ENCODE results near the gene DBX1.
A peak's percentile ranks its signal among the peaks of the same experiment; 100 is the strongest.
"Not testable (repeated sequence)": the region's sequence is repeated elsewhere in the genome, so short reads cannot be mapped to it uniquely, and the experiment has no call there.

The DBX1 gene

DNA sequence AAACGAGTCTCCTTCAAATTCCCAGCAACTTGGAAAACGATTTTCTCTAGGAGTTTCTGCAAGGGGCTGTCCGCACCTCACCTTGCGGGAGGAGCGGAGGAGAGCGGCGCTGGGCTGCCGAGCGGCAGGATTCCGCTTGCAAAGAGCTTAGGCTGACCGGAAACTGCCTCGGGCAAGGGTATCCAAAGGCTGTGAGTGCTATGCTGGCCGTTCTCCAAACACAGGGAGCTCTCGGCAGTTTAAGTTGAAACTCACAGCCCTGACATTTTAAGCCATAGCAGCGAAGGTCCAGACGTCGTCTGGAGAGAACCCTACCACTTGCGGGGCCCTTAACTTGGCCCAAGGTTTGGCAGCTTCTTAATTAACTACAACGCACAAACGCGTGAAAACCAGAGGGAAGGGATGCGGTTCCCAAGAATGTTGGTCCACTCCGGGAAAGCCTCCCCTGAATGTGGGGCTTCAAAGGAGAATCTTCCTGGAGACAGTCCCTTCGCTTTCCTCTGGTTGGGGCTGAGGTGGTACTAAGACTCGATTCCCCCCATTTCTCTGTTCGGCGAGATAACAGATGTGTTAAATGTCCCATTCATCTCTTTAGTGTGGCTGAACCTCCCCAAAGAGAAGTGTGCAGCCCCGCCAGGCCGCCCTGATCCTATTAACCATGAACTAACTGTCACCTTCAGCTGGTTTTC, 1.1 kb upstream of the DBX1 start:
- peak; percentile 67 for DNase-seq

DNA sequence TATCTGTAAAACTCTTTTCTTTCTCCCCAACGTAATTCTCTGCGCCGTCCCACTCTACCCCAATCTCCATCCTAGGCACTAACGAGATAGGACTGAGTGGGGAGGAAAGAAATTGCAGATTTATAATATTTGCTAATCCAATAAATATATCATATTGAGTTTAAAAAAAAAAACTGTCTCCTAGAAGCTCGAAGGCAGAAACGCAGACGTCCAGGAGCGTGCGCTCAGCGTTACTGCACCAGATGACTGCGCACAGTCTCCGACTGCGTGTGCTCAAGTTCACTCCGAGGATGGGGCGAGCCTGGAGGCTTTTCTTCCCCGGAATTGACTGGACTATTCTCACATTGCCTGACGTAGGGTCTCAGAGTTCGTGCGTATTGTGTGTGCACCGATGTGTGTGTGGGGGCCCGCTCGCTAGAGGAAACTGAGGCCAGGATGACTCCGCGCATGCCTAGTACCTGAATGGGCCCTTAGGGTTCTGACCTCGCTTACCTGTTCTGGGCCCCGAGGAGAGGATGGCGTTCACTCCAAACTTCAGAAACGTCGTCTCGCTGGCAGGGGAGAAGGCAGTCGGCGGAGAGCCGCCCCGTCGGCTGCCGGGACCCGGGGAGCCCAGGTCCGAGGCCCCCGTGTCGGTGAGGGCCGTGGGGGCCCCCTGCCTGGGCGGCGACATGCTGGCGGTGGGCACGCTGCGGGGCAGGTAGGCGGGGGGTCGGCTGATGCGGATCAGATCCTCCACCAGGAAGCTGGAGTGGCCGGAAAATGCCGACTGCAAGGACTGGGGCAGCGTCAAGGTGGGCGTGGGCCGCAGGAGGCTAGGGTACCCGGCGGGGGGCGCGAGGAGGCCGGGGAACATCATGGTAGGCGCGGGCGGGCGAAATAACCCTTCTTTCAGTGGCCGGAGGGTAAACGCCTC, 551 bp downstream of the DBX1 start:
- peak; percentile 43 for DNase-seq

DNA sequence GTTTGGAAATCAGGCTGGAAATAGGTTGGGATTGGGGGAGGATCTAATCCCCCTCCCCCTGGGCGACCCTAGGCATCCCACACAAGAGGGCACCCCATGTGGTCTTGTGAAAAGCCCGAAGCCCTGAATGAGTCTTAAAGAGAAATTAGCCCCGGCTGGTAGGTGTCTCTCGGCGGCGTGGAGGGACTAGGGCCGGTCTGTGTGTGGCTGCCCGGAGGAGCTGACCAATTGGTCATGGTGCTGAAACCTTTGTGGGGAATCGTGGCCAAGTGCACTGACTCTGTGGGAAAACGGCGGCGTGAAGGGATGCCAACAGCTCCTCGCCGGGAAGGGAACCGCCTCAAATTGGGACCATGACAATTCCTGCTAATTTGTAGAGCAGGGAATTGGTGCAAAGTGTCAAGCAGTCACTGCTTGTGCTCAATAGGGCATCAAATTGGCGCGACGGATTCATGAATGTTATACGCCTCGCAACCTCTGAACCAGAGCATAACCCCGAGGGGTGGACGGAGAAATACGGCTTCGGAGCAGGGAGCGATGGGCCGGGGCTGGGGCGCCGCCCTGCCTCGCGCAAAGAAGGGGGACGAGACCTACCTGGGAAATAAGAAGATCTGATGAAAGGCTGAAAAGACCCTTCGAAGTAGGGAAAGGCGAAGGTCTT, 1.5 kb downstream of the DBX1 start:
- DNase-seq, result peak; percentile 64

DNA sequence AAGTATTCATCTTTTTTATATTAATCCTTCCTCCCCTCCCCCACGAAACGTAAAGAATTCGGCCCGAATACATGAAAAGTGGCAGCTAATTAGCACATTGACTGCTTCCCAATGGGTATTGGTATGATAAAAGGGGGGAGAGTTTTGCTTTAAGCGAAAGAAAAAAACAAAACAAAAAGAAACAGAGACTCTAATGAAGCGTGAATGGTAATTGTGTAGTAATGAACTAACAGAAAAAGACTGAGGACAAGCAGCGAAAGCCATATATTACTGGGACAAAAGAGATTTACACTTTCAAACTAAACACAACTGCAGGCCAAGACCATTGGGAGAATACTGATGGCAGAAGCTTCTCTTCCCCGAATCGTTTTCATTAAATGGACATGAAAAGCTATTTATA, 2.5 kb downstream of the DBX1 start:
- DNase-seq, result no peak

- DNase-seq, result peak; percentile 72
Measured at GRCh38 chr11:20156876-20157613, 3.2 kb downstream of the DBX1 start.

DNA sequence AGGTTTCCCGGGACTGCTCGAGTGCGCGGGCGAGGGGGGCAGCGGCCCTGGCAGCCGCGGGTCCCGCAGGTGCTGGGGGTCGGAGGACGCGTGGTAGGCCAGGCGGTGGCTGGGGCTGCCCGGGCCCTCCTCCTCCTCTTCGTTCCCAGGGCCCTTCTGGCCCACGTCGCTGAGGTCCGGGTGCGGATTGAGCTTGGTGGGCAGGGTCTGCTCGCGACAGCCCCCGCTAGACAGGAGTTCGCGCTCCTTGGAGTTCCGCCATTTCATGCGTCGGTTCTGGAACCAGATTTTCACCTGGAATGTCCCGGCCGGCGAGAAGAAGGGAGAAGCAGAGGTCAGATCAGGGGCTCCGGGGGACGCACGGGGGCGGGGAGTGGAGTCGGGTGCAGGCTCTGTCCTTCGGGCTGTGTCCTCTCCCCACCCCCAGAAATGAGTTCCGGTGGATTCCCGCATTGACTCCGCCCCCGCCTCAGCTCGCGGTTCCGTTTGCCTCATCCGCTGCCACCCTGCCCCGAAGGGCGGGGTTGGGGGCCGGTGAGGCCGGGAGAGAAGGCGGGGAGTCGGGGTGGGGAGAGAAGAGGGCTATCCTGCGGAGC, 3.9 kb downstream of the DBX1 start:
- peak; percentile 78 for DNase-seq

DNA sequence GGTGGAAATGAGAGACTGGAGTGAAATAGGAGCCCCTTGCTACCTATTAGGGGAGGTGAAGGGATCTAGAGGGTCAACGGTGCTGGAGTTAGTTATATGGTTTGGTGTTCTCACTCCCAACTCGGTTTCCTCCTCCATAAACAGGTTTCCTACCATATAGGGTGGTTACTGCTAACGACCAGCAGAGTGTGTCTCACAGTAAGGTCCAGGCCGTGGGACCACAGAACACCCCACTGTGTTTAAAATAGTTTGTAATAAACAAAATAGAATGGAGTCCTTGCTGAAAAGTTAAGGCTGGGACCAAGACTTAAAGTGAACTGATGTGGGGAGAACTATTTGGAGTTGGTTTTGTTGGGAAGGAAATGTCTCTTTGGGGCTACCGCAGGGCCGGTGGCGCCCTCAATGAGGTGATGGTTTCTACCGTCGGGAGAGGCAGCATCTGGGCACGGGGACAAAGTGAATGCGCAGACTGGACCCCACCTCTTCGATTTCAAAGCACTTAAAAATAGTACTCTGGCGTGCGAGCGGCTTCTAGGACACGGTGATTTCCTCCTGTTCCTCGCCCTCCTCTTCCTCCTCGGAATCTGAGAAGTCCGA, 4.5 kb downstream of the DBX1 start:
- DNase-seq, result peak; percentile 28

- no peak for DNase-seq
Measured at GRCh38 chr11:20154381-20154780, 5.9 kb downstream of the DBX1 start.

DNA sequence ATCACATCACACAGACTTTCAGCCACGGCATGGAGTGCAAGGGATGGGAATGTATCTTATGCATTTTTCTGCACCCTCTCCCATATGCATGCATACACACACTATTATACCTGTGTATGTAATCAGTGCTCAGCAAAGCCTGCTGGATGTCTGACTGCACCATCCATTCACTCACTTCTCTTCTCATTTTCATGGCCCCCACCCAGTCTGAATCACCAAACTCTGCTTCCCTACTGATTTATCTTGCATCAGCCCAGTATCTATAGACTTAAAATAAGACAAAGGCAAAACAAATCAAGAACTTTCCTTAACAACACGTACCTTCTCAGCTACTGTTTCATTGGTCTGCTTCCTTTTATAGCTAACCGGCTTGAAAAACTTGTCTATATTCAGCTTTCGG, 21.6 kb downstream of the DBX1 start:
- no peak for DNase-seq

- no peak for DNase-seq
Measured at GRCh38 chr11:20137637-20138036, 22.6 kb downstream of the DBX1 start.

DNA sequence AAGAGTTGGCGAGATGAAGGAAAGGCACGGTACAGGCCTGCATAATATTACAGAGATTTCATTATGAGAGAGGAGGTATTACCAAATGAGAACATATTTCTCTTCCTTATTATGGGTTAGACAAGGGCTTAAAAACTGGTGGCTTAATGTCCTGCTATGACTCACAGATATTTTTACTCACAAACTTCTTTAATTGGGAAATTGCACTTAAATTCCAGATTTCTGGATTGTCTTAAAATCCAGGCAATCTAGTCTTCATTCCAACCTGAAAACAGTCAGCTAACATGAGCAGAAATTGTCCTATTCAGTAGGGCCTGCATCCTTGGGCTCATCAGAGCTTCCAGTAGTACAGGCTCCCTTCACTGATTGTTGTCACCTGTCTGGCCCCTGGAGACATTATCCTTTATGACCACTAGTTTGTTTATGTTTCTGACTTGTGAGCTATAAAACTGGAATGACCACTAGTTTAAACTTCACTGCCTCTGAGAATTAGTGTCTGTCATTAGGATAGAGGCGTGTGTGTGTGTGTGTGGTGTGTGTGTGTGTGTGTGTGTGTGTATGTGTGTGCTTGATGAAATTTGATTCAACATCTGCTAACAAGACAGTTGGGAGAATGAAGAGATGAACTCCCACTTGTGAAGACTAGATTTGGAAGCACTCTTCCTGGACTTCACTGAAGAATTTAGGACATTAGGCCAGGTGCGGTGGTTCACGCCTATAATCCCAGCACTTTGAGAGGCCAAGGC, 25.1 kb downstream of the DBX1 start:
- DNase-seq, result peak; percentile 31

GRCh38 chr11:20132667-20133039, 27.6 kb downstream of the DBX1 start:
- DNase-seq, result no peak

GRCh38 chr11:20131788-20132666, 28.2 kb downstream of the DBX1 start:
- DNase-seq, result peak; percentile 83

- DNase-seq, result no peak
Measured at GRCh38 chr11:20129665-20130064, 30.6 kb downstream of the DBX1 start.

GRCh38 chr11:20128528-20128825, 31.8 kb downstream of the DBX1 start:
- DNase-seq, result not testable (repeated sequence)

- peak; percentile 87 for DNase-seq
Measured at GRCh38 chr11:20127671-20128527, 32.4 kb downstream of the DBX1 start.

- DNase-seq, result no peak
Measured at GRCh38 chr11:20126724-20127123, 33.6 kb downstream of the DBX1 start.

GRCh38 chr11:20125927-20126326, 34.3 kb downstream of the DBX1 start:
- DNase-seq, result no peak

DNA sequence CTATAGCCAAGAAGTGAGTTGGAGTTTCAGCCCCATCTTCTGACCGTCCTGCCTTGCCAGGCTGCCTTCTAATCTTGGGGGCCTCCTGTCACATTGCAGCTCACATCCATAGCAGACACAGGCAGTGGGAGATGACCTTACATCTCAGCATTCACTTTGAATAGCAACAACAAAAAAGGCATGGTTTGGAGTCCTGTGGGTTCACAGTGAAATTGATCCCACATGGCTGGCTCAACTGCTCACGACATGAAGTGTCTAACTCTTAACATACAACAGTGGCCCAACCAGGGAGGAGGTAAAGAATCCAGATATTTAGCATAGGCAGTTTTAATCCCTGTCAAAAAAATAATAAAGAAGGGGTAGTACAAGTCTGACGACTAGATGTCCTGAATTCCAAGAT, 38.1 kb downstream of the DBX1 start:
- no peak for DNase-seq

All from DMS53 (cell line).